Measurements from ENCODE around the gene OSER1. TPM values are rescaled to one million over a fixed set of nuclear protein-coding genes. Genes with fewer than 3 reads are reported as not detected.
A peak's percentile ranks its signal among the peaks of the same experiment; 100 is the strongest.

The OSER1 gene
- total RNA-seq, 2 donors from 2014 or later = 30.5 to 38.6 TPM

DNA sequence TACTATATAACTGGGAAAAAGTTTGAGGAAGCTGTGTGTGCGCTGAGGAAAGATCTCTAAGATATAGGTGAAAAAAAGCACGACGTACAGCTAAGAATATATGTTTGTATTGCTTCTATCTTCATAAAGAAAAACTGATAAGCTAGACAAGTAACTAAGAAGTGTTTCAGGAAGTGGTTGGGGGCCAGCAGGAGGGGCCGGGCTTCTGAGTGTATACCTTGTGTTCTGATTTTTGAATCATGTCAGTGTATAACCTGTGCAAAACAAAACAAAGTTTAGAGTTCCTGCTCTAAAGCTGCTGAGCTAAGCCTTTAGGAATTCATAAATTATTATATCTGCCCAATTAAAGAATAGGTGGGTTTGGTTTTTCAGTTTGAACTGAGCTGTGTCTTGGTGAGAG, 7.9 kb upstream of the OSER1 start:
- H3K36me3 Mint-ChIP-seq (ENCODE audit: low read depth) = peaks cover 5% of the 10 kb centered on the region
- peak; percentile 62 for ATAC-seq (replicated peaks)
- H3K27me3 Mint-ChIP-seq = no peaks in the 10 kb centered on the region
- peak overlapping the region; percentile 83 for H3K27ac Mint-ChIP-seq
- peak overlapping the region; percentile 75 for H3K4me3 Mint-ChIP-seq
- no peaks in the 10 kb centered on the region for H3K9me3 Mint-ChIP-seq
- peaks cover 34% of the 10 kb centered on the region for H3K4me1 Mint-ChIP-seq

- Mint-ChIP-seq H3K27me3 (no peaks in the 10 kb centered on the region), H3K36me3 (ENCODE audit: low read depth) (peaks cover 5% of the 10 kb centered on the region), H3K4me1 (peaks cover 34% of the 10 kb centered on the region), H3K9me3 (no peaks in the 10 kb centered on the region), H3K4me3 (peak overlapping the region; percentile 75), H3K27ac (peak overlapping the region; percentile 83)
- peak; percentile 82 for ATAC-seq (replicated peaks)
These were observed 6.9 kb upstream of the OSER1 start for GRCh38 chr20:44217342-44218092.

DNA sequence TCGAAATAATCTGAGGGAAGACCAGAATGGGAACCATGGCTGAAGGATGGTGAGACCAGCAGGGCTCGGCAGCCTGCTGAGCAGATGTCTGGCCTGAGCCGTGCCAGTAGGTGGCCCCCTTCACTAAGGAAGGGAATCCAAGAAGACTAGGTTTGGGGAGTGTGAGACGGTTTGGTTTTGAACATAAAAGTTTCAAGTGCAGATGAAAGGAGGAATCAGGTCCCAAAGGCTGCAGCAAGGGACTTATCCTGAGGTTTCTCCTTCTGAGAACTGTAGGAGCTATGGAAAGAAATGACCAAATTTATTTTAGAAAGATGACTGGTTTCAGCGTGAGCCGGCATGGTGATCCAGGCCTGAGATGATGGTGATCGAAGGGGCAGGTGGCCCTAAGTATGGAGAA, 4.6 kb upstream of the OSER1 start:
- Mint-ChIP-seq H3K36me3 (ENCODE audit: low read depth) (peaks cover 14% of the 10 kb centered on the region), H3K9me3 (no peaks in the 10 kb centered on the region), H3K4me1 (peaks cover 40% of the 10 kb centered on the region), H3K4me3 (no peak overlapping the region), H3K27me3 (no peaks in the 10 kb centered on the region), H3K27ac (peak overlapping the region; percentile 38)
- no peak for ATAC-seq (replicated peaks)

GRCh38 chr20:44212792-44213191, 2.2 kb upstream of the OSER1 start:
- H3K36me3 Mint-ChIP-seq (ENCODE audit: low read depth) = peaks cover 33% of the 10 kb centered on the region
- ATAC-seq (replicated peaks) = no peak

GRCh38 chr20:44211177-44212039, 837 bp upstream of the OSER1 start:
- Mint-ChIP-seq H3K27ac (peak overlapping the region; percentile 94), H3K9me3 (no peaks in the 10 kb centered on the region), H3K36me3 (ENCODE audit: low read depth) (peaks cover 47% of the 10 kb centered on the region)

More at GRCh38 chr20:44212792-44213191, 2.2 kb upstream of the OSER1 start:
- Mint-ChIP-seq H3K9me3 (no peaks in the 10 kb centered on the region), H3K27ac (no peak overlapping the region), H3K27me3 (no peaks in the 10 kb centered on the region), H3K4me3 (peak overlapping the region; percentile 90), H3K4me1 (peaks cover 36% of the 10 kb centered on the region)

DNA sequence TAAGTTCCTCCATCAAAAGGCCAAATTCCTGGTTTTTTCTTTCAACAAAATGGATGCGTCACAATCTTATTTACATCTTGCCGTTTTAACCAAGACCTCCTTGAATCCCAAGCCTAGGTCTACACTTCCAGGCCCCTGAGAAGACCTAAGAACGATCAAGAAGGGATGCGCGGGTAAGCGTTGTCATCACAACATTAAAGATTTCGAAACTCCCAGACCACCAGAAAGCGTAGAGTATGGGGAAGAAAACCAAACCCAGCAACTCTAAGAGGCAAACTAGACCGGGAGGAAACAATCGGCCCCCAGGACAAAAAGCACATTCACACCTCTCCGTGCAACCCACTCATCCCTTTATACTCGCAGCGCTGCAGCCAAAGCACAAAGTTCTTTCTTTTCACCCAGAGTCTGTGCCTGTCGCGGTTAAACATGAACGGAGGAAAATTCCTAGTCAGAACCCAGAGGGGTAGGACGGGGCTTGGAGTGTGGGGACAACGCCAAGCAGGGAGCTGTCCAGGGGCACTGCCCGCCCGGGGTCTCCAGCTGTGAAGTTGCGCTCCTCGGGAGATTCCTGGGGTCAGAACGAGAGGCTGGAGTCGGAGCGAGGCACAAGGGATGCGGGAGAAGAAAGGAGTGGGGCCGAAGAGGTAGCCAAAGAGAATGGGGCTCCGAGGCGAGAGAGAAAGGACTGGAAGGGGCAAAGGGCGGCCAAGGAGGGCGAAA, 725 bp downstream of the OSER1 start:
- Mint-ChIP-seq H3K27me3 (no peaks in the 10 kb centered on the region), H3K4me3 (peak overlapping the region; percentile 90), H3K27ac (peak overlapping the region; percentile 94), H3K36me3 (ENCODE audit: low read depth) (peaks cover 58% of the 10 kb centered on the region), H3K4me1 (peaks cover 36% of the 10 kb centered on the region), H3K9me3 (no peaks in the 10 kb centered on the region)
- no peak for ATAC-seq (replicated peaks)

More at GRCh38 chr20:44211177-44212039, 837 bp upstream of the OSER1 start:
- Mint-ChIP-seq H3K27me3 (no peaks in the 10 kb centered on the region), H3K4me1 (peaks cover 38% of the 10 kb centered on the region), H3K4me3 (peak overlapping the region; percentile 90)
- ATAC-seq (replicated peaks) = no peak

- Mint-ChIP-seq H3K4me3 (peak overlapping the region; percentile 90), H3K27me3 (no peaks in the 10 kb centered on the region), H3K27ac (peak overlapping the region; percentile 94), H3K36me3 (ENCODE audit: low read depth) (peaks cover 69% of the 10 kb centered on the region), H3K9me3 (no peaks in the 10 kb centered on the region), H3K4me1 (peaks cover 35% of the 10 kb centered on the region)
- no peak for ATAC-seq (replicated peaks)
These were observed 1.8 kb downstream of the OSER1 start for GRCh38 chr20:44208770-44209169.

- Mint-ChIP-seq H3K4me3 (peak overlapping the region; percentile 90), H3K27me3 (no peaks in the 10 kb centered on the region), H3K36me3 (ENCODE audit: low read depth) (peaks cover 75% of the 10 kb centered on the region), H3K9me3 (no peaks in the 10 kb centered on the region), H3K27ac (peak overlapping the region; percentile 94), H3K4me1 (peaks cover 35% of the 10 kb centered on the region)
- no peak for ATAC-seq (replicated peaks)
These were observed 2.4 kb downstream of the OSER1 start for GRCh38 chr20:44208165-44208564.

DNA sequence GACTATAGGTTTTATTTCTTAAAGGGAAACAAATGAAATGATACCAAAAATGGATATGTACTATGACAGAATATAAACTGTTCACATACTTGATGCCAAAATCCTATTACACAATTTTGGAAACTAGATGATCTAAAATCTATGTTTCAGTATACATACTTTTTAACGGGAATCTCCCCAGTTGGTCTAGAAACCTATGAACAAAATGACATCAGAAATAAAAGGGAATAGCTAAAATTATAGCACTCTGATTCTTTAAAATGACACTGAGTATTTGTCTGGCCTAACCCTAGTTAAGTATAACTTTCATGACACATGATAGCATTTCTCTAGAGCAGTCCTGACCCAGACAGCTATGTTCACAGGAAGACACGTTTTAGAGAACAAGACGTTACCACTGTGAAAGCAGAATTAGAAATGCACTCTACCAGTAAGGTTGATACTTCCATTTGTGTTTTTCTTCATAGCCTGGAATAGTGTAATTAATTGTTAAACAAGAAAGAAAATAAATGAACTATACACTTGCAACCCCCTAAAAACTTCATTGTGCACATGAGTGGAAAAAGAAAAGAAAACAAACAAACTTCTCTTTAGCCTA, 3.3 kb downstream of the OSER1 start:
- Mint-ChIP-seq H3K9me3 (no peaks in the 10 kb centered on the region), H3K4me3 (peak overlapping the region; percentile 90), H3K27me3 (no peaks in the 10 kb centered on the region), H3K4me1 (peaks cover 35% of the 10 kb centered on the region), H3K36me3 (ENCODE audit: low read depth) (peaks cover 84% of the 10 kb centered on the region), H3K27ac (peak overlapping the region; percentile 28)
- ATAC-seq (replicated peaks) = no peak

DNA sequence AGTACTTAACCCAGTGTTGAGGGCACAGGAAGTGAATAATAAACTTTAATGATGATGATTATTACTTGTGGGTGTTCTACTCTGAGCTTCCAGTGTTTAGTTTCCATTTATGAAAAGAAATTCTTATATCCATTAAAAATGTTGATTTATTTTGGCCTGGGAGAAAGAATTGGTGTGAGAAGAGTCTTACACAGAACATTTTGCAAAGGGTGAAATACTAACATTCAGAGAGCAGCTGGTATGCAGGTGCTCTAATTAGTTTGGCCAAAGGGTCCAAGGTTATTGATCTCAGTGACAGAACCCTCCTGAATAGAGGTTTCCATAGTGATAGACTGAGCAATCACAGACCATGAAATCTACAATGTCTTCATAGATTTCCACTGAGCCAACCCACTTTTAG, 4.4 kb downstream of the OSER1 start:
- Mint-ChIP-seq H3K27me3 (no peaks in the 10 kb centered on the region), H3K36me3 (ENCODE audit: low read depth) (peaks cover 95% of the 10 kb centered on the region), H3K4me3 (no peak overlapping the region), H3K4me1 (peaks cover 34% of the 10 kb centered on the region), H3K9me3 (no peaks in the 10 kb centered on the region), H3K27ac (peak overlapping the region; percentile 56)
- ATAC-seq (replicated peaks) = no peak

GRCh38 chr20:44204832-44205215, 5.7 kb downstream of the OSER1 start:
- H3K27ac Mint-ChIP-seq = no peak overlapping the region
- no peak overlapping the region for H3K4me3 Mint-ChIP-seq
- no peak for ATAC-seq (replicated peaks)
- H3K27me3 Mint-ChIP-seq = no peaks in the 10 kb centered on the region
- H3K36me3 Mint-ChIP-seq (ENCODE audit: low read depth) = peaks cover 96% of the 10 kb centered on the region
- peaks cover 43% of the 10 kb centered on the region for H3K4me1 Mint-ChIP-seq
- no peaks in the 10 kb centered on the region for H3K9me3 Mint-ChIP-seq

DNA sequence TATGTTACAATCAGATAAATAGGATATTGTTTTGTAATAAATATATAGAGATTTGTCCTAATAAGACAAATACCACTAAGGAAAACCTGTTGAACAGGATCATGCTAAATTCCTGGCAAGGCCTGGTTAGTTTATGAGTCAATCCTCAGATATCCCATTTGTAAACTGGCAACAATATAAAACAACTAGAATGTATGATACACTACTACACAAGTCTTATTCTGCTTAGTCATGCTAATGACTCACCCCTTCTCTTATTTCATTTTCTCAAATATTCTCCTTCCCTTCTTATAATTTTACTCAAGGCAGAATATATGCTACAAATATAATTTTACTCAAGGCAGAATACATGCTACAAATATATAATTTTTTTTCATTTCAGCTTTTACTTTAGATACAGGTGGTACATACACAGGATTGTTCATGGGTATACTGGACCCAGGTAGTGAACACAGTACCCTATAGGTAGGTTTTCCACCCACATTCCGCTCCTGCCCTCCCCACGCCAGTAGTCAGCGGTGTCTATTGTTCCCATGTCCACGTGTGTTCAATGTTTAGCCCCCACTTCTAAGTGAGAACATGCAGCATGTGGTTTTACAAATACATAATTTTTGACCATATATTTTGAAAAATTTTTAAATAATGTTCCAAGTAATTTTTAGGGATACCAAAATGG, 6.3 kb downstream of the OSER1 start:
- H3K4me3 Mint-ChIP-seq = no peak overlapping the region
- peaks cover 96% of the 10 kb centered on the region for H3K36me3 Mint-ChIP-seq (ENCODE audit: low read depth)
- H3K27me3 Mint-ChIP-seq = no peaks in the 10 kb centered on the region
- peak; percentile 79 for ATAC-seq (replicated peaks)
- no peak overlapping the region for H3K27ac Mint-ChIP-seq
- H3K4me1 Mint-ChIP-seq = peaks cover 43% of the 10 kb centered on the region
- no peaks in the 10 kb centered on the region for H3K9me3 Mint-ChIP-seq

- ATAC-seq (replicated peaks) = no peak
- Mint-ChIP-seq H3K4me3 (no peak overlapping the region), H3K4me1 (peaks cover 39% of the 10 kb centered on the region)
These were observed 7.4 kb downstream of the OSER1 start for GRCh38 chr20:44203161-44203560.

More at GRCh38 chr20:44203161-44203560, 7.4 kb downstream of the OSER1 start:
- no peaks in the 10 kb centered on the region for H3K9me3 Mint-ChIP-seq
- H3K27me3 Mint-ChIP-seq = no peaks in the 10 kb centered on the region
- no peak overlapping the region for H3K27ac Mint-ChIP-seq
- peaks cover 93% of the 10 kb centered on the region for H3K36me3 Mint-ChIP-seq (ENCODE audit: low read depth)
